Activated CD4-positive, alpha-beta memory T cell treated with anti-CD3 and anti-CD28 coated beads, Interleukin-2, amount 10 ng/mL, durations not matched to agents 7 days and 5 days (primary cell): ENCODE results near the gene SDCCAG8. TPM values are rescaled to one million over a fixed set of nuclear protein-coding genes. Genes with fewer than 3 reads are reported as not detected.

Experiments
- CTCF ChIA-PET: fragments of 350-600 bp; sonication (Branson Sonifier 250); formaldehyde crosslinking; loops from one replicate; lab custom pipeline; 2021; ENCODE audit warnings: antibody characterized with exemption, inconsistent platforms; lab: Charles Lee
- POLR2A ChIA-PET: fragments of 350-600 bp; sonication (Branson Sonifier 250); formaldehyde crosslinking; loops from one replicate; lab custom pipeline; 2021; ENCODE audit warnings: antibody characterized with exemption; lab: Charles Lee
- DNase-seq: peaks from one replicate; pipeline ENCODE4 v3.0.0-alpha.2; 2020
- H3K27ac Mint-ChIP-seq: one replicate; pipeline ENCODE4 v1.8.0; 2021; ENCODE audit warnings: mild to moderate bottlenecking, mixed read lengths
- H3K27me3 Mint-ChIP-seq: one replicate; pipeline ENCODE4 v1.8.0; 2021; ENCODE audit warnings: mixed read lengths
- H3K36me3 Mint-ChIP-seq: one replicate; pipeline ENCODE4 v1.8.0; 2021; ENCODE audit warnings: low read depth, mixed read lengths
- H3K4me1 Mint-ChIP-seq: one replicate; pipeline ENCODE4 v1.8.0; 2021; ENCODE audit warnings: mixed read lengths
- H3K4me3 Mint-ChIP-seq: one replicate; pipeline ENCODE4 v1.8.0; 2021; ENCODE audit warnings: mild to moderate bottlenecking, mixed read lengths
- H3K9me3 Mint-ChIP-seq: one replicate; pipeline ENCODE4 v1.8.0; 2021; ENCODE audit warnings: mixed read lengths
- total RNA-seq, 2 experiments: library from RNA; stranded (reverse); gene quantifications; one replicate each; pipeline ENCODE4 v1.2.3, GENCODE V29; 2021

The SDCCAG8 gene
- total RNA-seq, 2 experiments from 2014 or later, result 18.8 to 20.3 TPM

- no peak for DNase-seq
- POLR2A ChIA-PET, result no interaction called here
- Mint-ChIP-seq H3K9me3 (peaks cover 2% of the 10 kb centered on the region), H3K4me3 (no peak overlapping the region), H3K27me3 (no peaks in the 10 kb centered on the region), H3K27ac (no peak overlapping the region), H3K36me3 (peaks cover 17% of the 10 kb centered on the region), H3K4me1 (no peaks in the 10 kb centered on the region)
- CTCF ChIA-PET, result no interaction called here
Measured at GRCh38 chr1:243513726-243514491, 258.1 kb downstream of the SDCCAG8 start.

GRCh38 chr1:243514927-243515326, 259.1 kb downstream of the SDCCAG8 start:
- no peak overlapping the region for H3K27ac Mint-ChIP-seq
- H3K4me3 Mint-ChIP-seq, result no peak overlapping the region

DNA sequence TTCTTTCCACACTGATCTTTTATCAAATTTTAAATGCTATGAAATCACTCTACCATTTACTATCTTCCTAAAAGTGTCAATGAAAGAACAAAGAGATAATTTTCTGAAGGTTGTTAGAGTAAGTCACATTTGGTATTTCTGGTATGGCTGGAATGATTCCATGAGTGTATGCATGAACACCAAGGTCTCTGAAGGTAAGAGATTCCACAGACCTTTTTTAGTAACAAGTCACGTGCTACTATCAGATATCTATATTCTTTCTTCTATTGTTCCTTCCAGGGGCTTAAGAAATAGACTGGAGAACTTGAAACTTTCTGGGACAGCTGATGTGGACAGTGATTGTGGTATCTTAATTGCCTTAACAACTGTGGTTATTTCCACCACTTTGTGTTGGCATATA, 265.0 kb downstream of the SDCCAG8 start:
- Mint-ChIP-seq H3K4me1 (peaks cover 7% of the 10 kb centered on the region), H3K9me3 (peaks cover 2% of the 10 kb centered on the region), H3K36me3 (peaks cover 4% of the 10 kb centered on the region), H3K4me3 (no peak overlapping the region), H3K27ac (no peak overlapping the region), H3K27me3 (no peaks in the 10 kb centered on the region)
- ChIA-PET CTCF (no interaction called here), POLR2A (no interaction called here)
- DNase-seq, result no peak

More at GRCh38 chr1:243514927-243515326, 259.1 kb downstream of the SDCCAG8 start:
- Mint-ChIP-seq H3K9me3 (peaks cover 2% of the 10 kb centered on the region), H3K4me1 (no peaks in the 10 kb centered on the region), H3K36me3 (peaks cover 17% of the 10 kb centered on the region), H3K27me3 (no peaks in the 10 kb centered on the region)
- DNase-seq, result no peak
- ChIA-PET POLR2A (no interaction called here), CTCF (no interaction called here)

DNA sequence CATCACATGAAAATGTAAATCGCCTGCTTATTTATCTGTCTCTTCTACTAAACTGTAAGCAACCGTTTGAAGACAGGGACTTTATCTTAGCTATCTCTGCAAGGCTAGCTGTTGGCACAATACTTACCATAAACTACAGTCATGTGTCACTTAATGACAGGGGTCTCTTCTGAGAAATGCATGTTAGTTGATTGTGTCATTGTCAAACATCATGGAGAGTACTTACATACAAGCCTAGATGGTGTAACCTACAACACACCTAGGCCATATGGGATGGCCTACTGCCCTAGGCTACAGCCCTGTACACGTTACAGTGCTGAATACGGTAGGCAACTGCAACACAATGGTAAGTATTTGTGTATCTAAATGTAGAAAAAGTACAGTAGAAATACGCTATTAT, 267.9 kb downstream of the SDCCAG8 start:
- no peak for DNase-seq
- ChIA-PET POLR2A (no interaction called here), CTCF (no interaction called here)
- no peak overlapping the region for H3K27ac Mint-ChIP-seq
- H3K9me3 Mint-ChIP-seq, result peaks cover 3% of the 10 kb centered on the region
- H3K27me3 Mint-ChIP-seq, result no peaks in the 10 kb centered on the region
- no peak overlapping the region for H3K4me3 Mint-ChIP-seq
- H3K4me1 Mint-ChIP-seq, result peaks cover 7% of the 10 kb centered on the region
- H3K36me3 Mint-ChIP-seq, result peaks cover 3% of the 10 kb centered on the region

DNA sequence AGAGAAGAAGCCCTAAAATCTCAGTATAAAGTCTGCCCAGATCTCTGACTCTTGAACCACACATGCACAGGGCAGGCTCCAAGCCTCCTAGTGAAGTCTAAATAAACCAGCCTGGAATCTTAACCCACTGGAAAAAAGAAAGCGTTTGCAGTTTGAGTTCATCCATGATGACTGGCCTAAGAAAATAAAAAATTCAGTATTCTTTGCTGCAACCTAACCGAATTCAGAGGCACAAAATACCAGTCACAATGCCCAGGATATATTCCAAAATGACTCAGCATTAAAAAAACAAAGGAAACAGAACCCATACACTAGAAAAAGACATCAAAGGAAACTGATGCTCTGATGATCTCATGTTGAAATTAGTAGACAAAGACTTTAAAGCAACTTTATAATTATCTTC, 269.2 kb downstream of the SDCCAG8 start:
- no peak for DNase-seq

DNA sequence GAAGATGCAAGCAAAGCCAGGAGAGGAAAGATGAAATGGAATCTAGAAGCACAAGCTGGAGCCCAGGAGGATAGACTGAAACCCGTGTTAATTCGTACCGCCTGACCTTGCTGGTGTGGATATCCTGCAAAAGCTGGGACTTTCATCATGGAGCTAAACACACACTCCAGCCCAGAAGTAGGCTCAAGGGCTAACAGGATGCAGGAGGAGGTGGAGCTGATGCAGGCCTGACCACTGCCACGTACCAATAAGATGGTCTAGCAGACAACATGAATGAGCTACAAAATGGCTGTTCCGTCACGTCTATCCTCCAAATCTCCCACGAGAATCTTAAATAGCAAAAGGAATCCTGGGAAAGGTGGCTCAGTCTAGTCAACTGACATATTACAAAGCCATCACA, 270.3 kb downstream of the SDCCAG8 start:
- no peak overlapping the region for H3K4me3 Mint-ChIP-seq
- no peaks in the 10 kb centered on the region for H3K27me3 Mint-ChIP-seq
- POLR2A ChIA-PET, result no interaction called here
- no peak overlapping the region for H3K27ac Mint-ChIP-seq
- H3K4me1 Mint-ChIP-seq, result peaks cover 7% of the 10 kb centered on the region
- CTCF ChIA-PET, result no interaction called here
- no peak for DNase-seq
- peaks cover 8% of the 10 kb centered on the region for H3K36me3 Mint-ChIP-seq
- peaks cover 6% of the 10 kb centered on the region for H3K9me3 Mint-ChIP-seq

More for the DNA sequence above, 269.2 kb downstream of the SDCCAG8 start:
- no peak overlapping the region for H3K27ac Mint-ChIP-seq
- H3K36me3 Mint-ChIP-seq, result peaks cover 3% of the 10 kb centered on the region
- H3K4me1 Mint-ChIP-seq, result peaks cover 7% of the 10 kb centered on the region
- no peak overlapping the region for H3K4me3 Mint-ChIP-seq
- H3K27me3 Mint-ChIP-seq, result no peaks in the 10 kb centered on the region
- H3K9me3 Mint-ChIP-seq, result peaks cover 4% of the 10 kb centered on the region
- CTCF ChIA-PET, result no interaction called here
- POLR2A ChIA-PET, result no interaction called here

DNA sequence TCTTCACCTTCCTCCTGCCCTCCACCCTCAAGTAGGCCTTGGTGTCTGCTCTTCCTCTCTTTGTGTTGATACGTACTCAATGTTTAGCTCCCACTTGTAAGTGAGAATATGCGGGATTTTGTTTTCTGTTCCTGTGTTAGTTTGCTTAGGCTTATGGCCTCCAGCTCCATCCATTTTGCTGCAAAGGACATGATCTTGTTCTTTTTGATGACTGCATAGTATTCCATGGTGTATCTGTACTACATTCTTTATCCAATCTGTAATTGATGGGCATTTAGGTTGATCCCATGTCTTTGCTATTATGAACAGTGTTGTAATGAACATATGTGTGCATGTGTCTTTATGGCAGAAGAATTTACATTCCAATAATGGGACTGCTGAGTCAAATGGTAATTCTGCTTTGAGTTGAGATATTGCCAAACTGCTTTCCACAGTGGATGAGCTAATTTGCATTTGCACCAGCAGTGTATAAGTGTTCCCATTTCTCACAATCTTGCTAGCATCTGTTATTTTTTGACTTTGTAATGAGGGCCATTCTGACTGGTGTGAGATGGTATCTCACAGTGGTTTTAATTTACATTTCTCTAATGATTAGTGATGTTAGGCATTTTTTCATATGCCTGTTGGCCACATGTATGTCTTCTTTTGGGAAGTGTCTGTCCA, 272.7 kb downstream of the SDCCAG8 start:
- Mint-ChIP-seq H3K4me1 (peaks cover 7% of the 10 kb centered on the region), H3K4me3 (no peak overlapping the region), H3K27me3 (no peaks in the 10 kb centered on the region), H3K36me3 (peaks cover 8% of the 10 kb centered on the region), H3K9me3 (peaks cover 6% of the 10 kb centered on the region), H3K27ac (no peak overlapping the region)
- POLR2A ChIA-PET, result no interaction called here
- CTCF ChIA-PET, result interaction anchor here (0.6 kb wide), 1 partner anchor 124 kb away, joined by 4 read pairs; no protein-coding TSS in a partner anchor
- no peak for DNase-seq

GRCh38 chr1:243529512-243529911, 273.7 kb downstream of the SDCCAG8 start:
- H3K4me1 Mint-ChIP-seq, result peaks cover 7% of the 10 kb centered on the region
- peaks cover 8% of the 10 kb centered on the region for H3K36me3 Mint-ChIP-seq
- H3K27me3 Mint-ChIP-seq, result no peaks in the 10 kb centered on the region
- ChIA-PET CTCF (no interaction called here), POLR2A (no interaction called here)
- no peak overlapping the region for H3K27ac Mint-ChIP-seq
- no peak overlapping the region for H3K4me3 Mint-ChIP-seq
- no peak for DNase-seq
- peaks cover 6% of the 10 kb centered on the region for H3K9me3 Mint-ChIP-seq

DNA sequence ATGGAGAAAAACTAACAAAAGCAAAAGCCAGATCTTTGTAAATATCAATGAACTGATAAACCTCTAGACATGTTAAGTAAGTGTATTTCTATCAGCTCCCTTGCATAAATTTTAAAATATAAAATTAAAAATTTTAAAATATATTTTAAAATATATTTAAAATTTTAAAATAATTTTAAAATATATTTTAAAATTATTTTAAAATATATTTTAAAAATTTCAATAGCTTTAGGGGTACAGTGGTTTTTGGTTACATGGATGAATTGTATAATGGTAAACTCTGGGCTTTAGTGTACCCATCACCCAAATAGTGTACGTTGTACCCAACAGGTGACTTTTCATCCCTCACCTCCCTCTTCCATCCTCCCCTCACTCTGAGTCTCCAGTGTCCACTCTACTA, 279.2 kb downstream of the SDCCAG8 start:
- H3K27me3 Mint-ChIP-seq, result no peaks in the 10 kb centered on the region
- POLR2A ChIA-PET, result interaction anchor here (0.7 kb wide), 1 partner anchor 13 kb away, joined by 3 read pairs; no protein-coding TSS in a partner anchor
- no peak overlapping the region for H3K4me3 Mint-ChIP-seq
- H3K27ac Mint-ChIP-seq, result no peak overlapping the region
- DNase-seq, result no peak
- H3K4me1 Mint-ChIP-seq, result no peaks in the 10 kb centered on the region
- CTCF ChIA-PET, result no interaction called here
- peaks cover 26% of the 10 kb centered on the region for H3K36me3 Mint-ChIP-seq
- peaks cover 2% of the 10 kb centered on the region for H3K9me3 Mint-ChIP-seq

DNA sequence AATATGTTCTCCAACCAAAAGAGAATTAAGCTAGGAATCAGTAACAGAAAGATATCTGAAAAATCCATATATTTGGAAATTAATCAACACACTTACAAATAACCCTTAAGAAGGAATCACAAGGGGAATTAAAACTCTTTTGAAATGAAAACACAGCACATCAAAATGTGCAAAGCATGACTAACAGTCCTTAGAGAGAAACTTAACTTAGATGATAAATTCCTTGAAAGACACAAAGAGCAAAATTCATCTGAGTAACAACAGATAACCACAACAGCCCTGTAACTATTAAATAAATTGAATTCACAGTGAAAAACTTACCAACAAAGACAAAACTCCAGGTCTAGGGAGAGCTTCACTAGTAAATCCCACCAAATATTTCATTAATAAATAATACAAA, 283.8 kb downstream of the SDCCAG8 start:
- POLR2A ChIA-PET, result no interaction called here
- Mint-ChIP-seq H3K9me3 (no peaks in the 10 kb centered on the region), H3K36me3 (peaks cover 27% of the 10 kb centered on the region), H3K4me1 (no peaks in the 10 kb centered on the region), H3K27ac (no peak overlapping the region), H3K27me3 (no peaks in the 10 kb centered on the region), H3K4me3 (no peak overlapping the region)
- CTCF ChIA-PET, result no interaction called here
- DNase-seq, result no peak

DNA sequence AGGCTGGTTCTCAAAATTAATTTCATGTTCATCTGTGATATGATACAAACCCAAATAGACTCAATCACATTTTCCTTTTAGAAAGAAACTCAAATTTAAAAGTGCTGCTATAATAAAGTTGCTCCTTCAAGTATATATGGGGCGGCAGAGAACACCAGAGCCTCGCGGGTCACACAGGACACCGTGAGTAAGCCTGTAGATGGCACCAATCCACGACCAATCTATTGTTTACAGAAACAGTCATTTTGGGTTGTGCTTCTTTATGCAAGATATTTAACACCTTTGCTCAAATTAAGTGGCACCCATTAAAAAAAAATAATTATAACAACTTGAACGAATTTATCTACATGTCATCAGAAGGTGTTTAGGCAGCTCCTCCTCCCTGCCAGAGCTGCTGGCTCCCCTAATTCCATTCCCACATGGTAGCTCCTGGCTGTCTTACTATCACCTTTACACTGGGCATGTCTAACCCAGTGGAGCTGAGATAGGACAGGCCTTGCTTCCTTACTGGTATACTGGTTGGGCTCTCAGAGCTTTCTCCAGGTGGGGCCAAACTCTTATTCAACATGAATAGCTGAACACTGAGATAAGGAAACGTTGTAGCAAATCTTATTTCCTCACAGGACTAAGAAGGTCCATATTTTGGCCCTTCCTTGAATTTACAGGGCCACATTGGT, 287.0 kb downstream of the SDCCAG8 start:
- Mint-ChIP-seq H3K9me3 (no peaks in the 10 kb centered on the region), H3K4me3 (no peak overlapping the region), H3K27me3 (no peaks in the 10 kb centered on the region), H3K27ac (no peak overlapping the region), H3K4me1 (no peaks in the 10 kb centered on the region), H3K36me3 (peaks cover 11% of the 10 kb centered on the region)
- DNase-seq, result no peak
- ChIA-PET POLR2A (no interaction called here), CTCF (no interaction called here)

GRCh38 chr1:243543501-243543900, 287.7 kb downstream of the SDCCAG8 start:
- Mint-ChIP-seq H3K36me3 (peaks cover 8% of the 10 kb centered on the region), H3K27ac (no peak overlapping the region), H3K9me3 (no peaks in the 10 kb centered on the region), H3K4me1 (no peaks in the 10 kb centered on the region), H3K27me3 (no peaks in the 10 kb centered on the region), H3K4me3 (no peak overlapping the region)
- CTCF ChIA-PET, result no interaction called here
- POLR2A ChIA-PET, result no interaction called here
- no peak for DNase-seq

DNA sequence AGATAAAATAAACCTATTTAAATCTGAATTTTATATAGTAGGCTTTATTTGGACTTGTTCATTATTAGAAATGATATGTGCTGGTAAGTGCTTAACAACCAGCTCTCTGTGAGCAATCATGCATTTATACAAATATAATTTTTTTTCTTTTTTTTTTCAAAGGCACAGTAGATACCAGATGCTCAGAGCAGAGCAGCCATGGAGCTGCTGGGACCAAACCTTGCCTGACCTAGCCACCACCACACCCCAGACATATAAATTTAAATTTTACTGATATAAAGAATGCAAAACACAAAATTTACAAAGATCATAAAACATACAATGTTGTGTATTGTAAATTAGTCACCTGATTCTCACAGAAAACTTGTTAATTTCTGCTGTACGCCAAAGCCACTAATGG, 290.6 kb downstream of the SDCCAG8 start:
- DNase-seq, result no peak
- Mint-ChIP-seq H3K4me3 (no peak overlapping the region), H3K27me3 (no peaks in the 10 kb centered on the region), H3K27ac (no peak overlapping the region), H3K4me1 (peaks cover 5% of the 10 kb centered on the region), H3K9me3 (no peaks in the 10 kb centered on the region), H3K36me3 (peaks cover 6% of the 10 kb centered on the region)
- POLR2A ChIA-PET, result no interaction called here
- CTCF ChIA-PET, result no interaction called here
